HG03280 (cell line): ENCODE results near the gene GABRR1.

Source experiments
- ATAC-seq: cut with Tn5 transposase; IDR thresholded peaks from one replicate; pipeline ENCODE4 v1.9.1; 2021; ENCODE audit warnings: mild to moderate bottlenecking, moderate library complexity; ENCODE audit not compliant: unreplicated experiment

GABRR1 gene

GRCh38 chr6:89216411-89216810 lies 747 bp downstream of the GABRR1 start:
- ATAC-seq: no peak

GRCh38 chr6:89215391-89215790 lies 1.8 kb downstream of the GABRR1 start:
- ATAC-seq: no peak

GRCh38 chr6:89214197-89214596 lies 3.0 kb downstream of the GABRR1 start:
- no peak for ATAC-seq

GRCh38 chr6:89212472-89212871 lies 4.7 kb downstream of the GABRR1 start:
- ATAC-seq: no peak

- ATAC-seq: no peak
Observed at GRCh38 chr6:89209457-89209856, 7.7 kb downstream of the GABRR1 start.

GRCh38 chr6:89208551-89208950 lies 8.6 kb downstream of the GABRR1 start:
- ATAC-seq: no peak

- no peak for ATAC-seq
Observed at GRCh38 chr6:89205819-89206218, 11.3 kb downstream of the GABRR1 start.

GRCh38 chr6:89204096-89204495 lies 13.1 kb downstream of the GABRR1 start:
- no peak for ATAC-seq

GRCh38 chr6:89200706-89201215 lies 16.4 kb downstream of the GABRR1 start:
- ATAC-seq: no peak

- no peak for ATAC-seq
Observed at GRCh38 chr6:89199579-89199978, 17.6 kb downstream of the GABRR1 start.

GRCh38 chr6:89198235-89198634 lies 18.9 kb downstream of the GABRR1 start:
- no peak for ATAC-seq

- no peak for ATAC-seq
Observed at GRCh38 chr6:89197141-89197540, 20.0 kb downstream of the GABRR1 start.

GRCh38 chr6:89194559-89194958 lies 22.6 kb downstream of the GABRR1 start:
- ATAC-seq: no peak

- no peak for ATAC-seq
Observed at GRCh38 chr6:89190741-89191140, 26.4 kb downstream of the GABRR1 start.

GRCh38 chr6:89187504-89187903 lies 29.7 kb downstream of the GABRR1 start:
- no peak for ATAC-seq

- no peak for ATAC-seq
Observed at GRCh38 chr6:89186762-89187161, 30.4 kb downstream of the GABRR1 start.

GRCh38 chr6:89184344-89184743 lies 32.8 kb downstream of the GABRR1 start:
- no peak for ATAC-seq

- ATAC-seq: no peak
Observed at GRCh38 chr6:89183294-89183693, 33.9 kb downstream of the GABRR1 start.

- no peak for ATAC-seq
Observed at GRCh38 chr6:89180971-89181370, 36.2 kb downstream of the GABRR1 start.

- no peak for ATAC-seq
Observed at GRCh38 chr6:89180112-89180511, 37.0 kb downstream of the GABRR1 start.

- ATAC-seq: no peak
Observed at GRCh38 chr6:89173634-89174033, 43.5 kb downstream of the GABRR1 start.

GRCh38 chr6:89172131-89172530 lies 45.0 kb downstream of the GABRR1 start:
- ATAC-seq: no peak

- no peak for ATAC-seq
Observed at GRCh38 chr6:89162047-89162371, 55.1 kb downstream of the GABRR1 start.
